NCI-H146 (cell line): ENCODE measurements around the gene NUP214.
"Not testable (repeated sequence)": the region's sequence is repeated elsewhere in the genome, so short reads cannot be mapped to it uniquely, and the experiment has no call there.

Experiments
- DNase-seq: peaks from one replicate; lab custom pipeline; 2025; lab: John Stamatoyannopoulos, UW

NUP214 gene

DNA sequence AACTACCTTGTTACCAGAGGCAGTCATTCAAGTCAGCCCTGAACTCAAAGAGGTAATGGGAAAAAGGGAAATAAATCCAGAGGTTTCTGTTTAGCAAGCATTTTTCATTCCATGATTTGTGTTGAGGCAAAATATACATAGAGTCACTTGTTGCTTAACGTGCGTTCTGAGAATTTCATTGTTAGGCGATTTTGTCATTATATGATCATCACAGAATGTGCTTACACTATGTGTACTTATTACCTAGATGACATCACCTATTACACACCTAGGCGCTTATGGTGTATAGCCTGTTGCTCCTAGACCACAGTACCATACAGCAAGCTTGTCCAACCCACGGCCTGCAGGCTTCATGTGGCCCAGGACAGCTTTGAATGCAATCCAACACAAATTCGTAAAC is 36.2 kb downstream of the NUP214 start:
- no peak for DNase-seq

DNA sequence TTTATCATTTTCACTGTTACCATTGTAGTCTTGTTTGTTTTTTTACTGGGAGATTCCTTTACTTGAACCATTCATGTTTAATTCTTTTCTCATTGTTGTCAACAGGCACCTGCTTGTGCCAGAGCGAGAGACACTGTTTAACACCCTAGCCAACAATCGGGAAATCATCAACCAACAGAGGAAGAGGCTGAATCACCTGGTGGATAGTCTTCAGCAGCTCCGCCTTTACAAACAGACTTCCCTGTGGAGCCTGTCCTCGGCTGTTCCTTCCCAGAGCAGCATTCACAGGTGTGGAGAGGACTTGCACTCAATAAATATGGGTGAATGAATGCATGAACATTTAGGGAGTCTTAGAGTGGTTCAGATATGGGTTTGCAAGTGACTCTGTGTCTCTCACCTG is 37.5 kb downstream of the NUP214 start:
- no peak for DNase-seq

DNA sequence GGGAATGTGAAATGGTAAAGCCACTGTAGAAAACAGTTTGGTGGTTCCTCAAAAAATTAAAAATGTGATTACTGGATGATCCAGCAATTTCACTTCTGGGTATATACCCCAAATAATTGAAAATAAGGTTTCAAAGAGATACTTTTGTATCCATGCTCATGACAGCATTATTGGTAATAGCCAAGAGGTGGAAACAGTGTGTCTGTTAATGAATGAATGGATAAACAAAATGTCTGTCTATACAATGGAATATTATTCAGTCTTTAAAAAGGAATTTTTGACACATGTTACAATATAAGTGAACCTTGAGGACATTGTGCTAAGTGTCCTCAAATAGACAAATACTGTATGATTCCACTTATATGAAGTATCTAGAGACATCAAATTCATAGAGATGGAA is 40.1 kb downstream of the NUP214 start:
- DNase-seq = no peak

- DNase-seq = no peak
Measured at GRCh38 chr9:131167146-131167692, 41.8 kb downstream of the NUP214 start.

- DNase-seq = no peak
Measured at GRCh38 chr9:131167936-131168335, 42.5 kb downstream of the NUP214 start.

DNA sequence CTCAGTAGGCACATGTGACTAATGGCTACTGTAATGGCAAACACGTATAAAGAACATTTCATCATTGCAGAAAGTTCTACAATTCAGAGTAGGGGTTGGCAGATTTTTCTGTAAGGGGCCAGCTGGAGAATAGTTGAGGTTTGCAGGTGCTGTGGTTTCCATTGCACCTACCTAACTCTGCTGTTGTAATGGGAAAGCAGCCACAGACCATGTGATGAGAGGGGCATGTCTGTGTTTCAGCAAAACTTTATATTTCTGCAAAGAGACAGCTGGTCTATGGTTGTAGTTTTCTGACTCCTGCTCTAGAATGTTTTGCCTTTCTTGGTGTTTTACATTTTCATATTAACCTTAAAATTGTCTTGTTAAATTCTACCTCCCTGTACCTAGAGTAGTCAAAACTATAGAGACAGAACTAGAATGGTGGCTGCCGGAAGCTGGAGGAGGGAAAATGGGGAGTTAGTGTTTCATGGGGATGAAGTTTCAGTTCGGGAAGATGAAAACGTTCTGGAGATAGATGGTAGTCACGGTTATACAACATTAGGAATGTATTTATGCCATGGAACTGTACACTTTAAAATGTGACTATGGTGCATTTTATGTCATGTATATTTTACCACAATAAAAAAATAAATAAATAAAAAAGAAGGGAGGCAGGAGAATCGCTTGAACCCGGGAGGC is 44.3 kb downstream of the NUP214 start:
- no peak for DNase-seq

GRCh38 chr9:131173995-131174394 is 48.6 kb downstream of the NUP214 start:
- no peak for DNase-seq

DNA sequence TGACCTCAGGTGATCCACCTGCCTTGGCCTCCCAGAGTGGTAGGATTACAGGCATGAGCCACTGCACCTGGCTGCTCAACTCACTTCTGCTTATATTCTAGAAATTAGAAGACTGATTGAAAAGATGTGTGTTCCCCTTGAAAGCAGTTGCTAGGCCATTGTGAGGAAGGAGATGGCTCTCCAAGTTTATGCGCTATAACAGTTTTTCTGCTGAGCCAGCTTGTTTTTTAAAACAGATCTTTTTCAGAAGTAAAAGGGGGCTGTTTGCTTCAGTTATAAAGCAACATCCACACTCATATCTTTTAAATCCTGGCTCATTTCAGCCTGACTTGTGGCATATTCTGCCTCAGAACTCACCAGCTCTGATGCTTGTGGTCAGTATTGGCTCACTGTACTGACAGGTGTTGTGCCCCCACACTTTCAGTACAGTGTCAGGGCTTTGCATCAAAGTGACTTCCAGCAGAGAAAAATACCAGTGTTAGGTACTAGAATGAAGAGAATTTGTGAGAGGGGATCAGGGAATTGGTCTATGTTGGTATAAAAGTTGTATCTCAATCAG is 49.4 kb downstream of the NUP214 start:
- DNase-seq = no peak

GRCh38 chr9:131177898-131178297 is 52.5 kb downstream of the NUP214 start:
- DNase-seq = no peak

- peak; percentile 30 for DNase-seq
Measured at GRCh38 chr9:131178382-131178781, 53.0 kb downstream of the NUP214 start.

DNA sequence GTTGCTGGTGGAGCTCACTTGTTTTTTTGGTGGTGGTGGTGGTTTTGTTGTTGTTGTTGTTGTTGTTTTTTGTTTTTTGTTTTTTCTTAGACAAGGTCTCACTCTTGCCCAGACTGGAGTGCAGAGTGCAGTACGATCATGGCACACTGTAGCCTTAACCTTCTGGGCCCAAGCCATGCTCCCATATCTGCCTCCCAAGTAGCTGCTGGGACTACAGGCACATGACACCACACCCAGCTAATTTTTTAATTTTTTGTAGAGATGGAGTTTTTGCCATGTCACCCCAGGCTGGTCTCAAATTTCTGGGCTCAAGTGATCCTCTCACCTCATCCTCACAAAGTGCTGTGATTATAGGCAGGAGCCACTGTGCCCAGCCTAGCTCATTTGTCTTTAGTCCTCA is 53.5 kb downstream of the NUP214 start:
- DNase-seq = no peak

- no peak for DNase-seq
Measured at GRCh38 chr9:131179561-131180219, 54.3 kb downstream of the NUP214 start.

GRCh38 chr9:131180454-131180853 is 55.1 kb downstream of the NUP214 start:
- no peak for DNase-seq

- DNase-seq = no peak
Measured at GRCh38 chr9:131181091-131181681, 55.8 kb downstream of the NUP214 start.

GRCh38 chr9:131185924-131186323 is 60.5 kb downstream of the NUP214 start:
- DNase-seq = no peak

DNA sequence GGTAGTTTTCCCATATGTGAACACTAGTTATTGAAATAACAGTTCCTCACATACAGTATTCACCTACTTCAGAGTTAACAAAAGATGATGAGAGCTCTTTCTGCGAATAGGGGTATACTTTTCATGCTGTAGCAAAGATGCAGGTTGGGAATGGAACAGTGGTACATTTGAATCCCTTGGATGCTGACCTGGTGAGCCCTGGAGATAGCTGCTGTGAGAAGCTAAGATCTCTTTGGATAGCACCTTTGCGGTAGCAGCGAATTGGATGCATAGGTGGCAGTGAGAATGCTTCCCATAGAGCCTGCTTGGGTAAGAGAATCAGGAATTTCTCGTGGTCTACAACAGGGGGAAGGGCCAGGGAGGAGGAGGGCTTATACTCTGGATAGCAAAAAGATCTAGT is 61.2 kb downstream of the NUP214 start:
- DNase-seq = no peak

DNA sequence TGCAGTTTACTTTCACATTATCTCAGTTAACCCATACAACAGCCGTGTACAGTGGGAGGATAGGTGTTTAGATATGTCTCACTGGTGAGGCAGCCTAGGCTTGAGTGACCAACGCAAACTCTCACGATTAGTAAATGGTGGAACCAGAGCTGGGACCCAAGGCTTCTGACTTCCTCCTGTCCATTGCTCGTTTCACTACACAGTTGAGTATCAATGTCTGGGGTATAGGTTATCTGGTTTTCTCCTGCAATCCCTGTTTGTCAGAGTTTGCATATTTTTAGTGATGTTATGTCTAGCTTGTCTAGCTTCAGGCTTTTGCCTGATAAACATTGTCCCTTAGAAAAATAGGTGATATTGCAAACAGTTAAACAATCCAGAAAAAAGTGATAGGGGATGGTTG is 62.6 kb downstream of the NUP214 start:
- no peak for DNase-seq

GRCh38 chr9:131188976-131189375 is 63.6 kb downstream of the NUP214 start:
- DNase-seq = no peak

- DNase-seq = no peak
Measured at GRCh38 chr9:131190191-131190590, 64.8 kb downstream of the NUP214 start.

GRCh38 chr9:131191032-131191431 is 65.6 kb downstream of the NUP214 start:
- not testable (repeated sequence) for DNase-seq

- DNase-seq = no peak
Measured at GRCh38 chr9:131191857-131192256, 66.5 kb downstream of the NUP214 start.

DNA sequence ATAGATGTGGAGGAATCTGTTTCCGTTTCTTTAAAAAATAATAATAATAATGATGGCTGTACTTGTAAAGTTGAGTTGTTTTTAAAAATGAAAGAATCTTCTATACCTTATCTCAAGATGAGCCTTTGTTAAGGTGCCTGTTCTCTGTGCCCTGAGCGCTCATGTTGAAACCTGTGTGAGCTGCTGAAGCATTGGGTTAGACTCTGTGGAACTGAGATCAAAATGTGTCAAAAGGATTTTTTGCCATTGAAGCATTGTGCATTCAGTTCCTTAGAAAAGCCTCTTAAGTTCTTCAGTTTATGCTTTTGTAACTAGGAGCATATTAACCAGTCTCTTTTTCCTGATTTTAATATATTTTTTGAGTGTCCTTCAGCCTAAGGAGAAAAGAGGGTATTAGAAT is 67.7 kb downstream of the NUP214 start:
- no peak for DNase-seq

- DNase-seq = no peak
Measured at GRCh38 chr9:131194762-131195161, 69.4 kb downstream of the NUP214 start.
